ENCODE measurements around the gene ZFYVE27.
A peak's percentile ranks its signal among the peaks of the same experiment; 100 is the strongest.

Gene ZFYVE27

DNA sequence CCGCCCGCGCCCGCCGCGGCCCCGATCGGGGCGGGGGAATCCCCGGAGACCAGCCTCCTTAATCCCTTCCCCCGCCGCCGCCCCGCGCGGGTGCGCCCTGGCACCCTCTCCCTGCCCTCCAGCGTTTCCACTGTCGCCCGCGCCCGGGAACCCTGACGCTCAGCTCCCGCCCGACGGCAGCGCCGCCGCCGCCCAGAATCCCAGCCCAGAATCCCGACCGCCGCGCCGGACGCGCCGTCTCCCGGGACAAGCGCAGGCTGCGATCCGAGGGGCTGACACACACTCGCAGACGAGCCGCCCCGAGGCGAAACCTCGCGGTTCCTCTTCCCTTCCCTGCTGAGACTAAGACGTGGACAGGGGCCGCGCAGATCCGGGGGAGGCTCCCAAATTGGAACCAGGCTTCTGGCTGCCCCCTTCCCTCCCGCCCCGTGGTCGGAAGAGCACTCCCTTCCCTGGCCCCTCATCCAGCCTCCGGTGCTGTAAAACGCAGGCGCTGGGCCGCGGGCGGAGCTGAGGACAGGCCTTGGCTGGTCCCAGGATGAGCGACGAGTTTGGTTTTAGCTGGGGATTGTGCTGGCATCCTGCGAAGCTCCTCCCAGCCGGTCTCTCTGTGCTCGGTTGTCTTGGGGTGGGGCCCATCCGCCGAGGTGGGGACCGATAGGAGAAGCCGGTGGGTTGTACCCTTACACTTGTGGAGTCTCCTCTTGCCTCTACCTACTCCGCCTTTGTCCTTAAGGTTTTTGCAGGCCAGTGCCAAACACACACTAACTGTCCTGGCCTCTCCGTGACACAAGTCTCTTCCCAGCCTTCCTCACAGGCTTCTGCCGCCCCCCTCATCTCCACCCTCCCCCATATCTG, 22.3 kb upstream of the ZFYVE27 start:
- peak; percentile 85 for DNase-seq

DNA sequence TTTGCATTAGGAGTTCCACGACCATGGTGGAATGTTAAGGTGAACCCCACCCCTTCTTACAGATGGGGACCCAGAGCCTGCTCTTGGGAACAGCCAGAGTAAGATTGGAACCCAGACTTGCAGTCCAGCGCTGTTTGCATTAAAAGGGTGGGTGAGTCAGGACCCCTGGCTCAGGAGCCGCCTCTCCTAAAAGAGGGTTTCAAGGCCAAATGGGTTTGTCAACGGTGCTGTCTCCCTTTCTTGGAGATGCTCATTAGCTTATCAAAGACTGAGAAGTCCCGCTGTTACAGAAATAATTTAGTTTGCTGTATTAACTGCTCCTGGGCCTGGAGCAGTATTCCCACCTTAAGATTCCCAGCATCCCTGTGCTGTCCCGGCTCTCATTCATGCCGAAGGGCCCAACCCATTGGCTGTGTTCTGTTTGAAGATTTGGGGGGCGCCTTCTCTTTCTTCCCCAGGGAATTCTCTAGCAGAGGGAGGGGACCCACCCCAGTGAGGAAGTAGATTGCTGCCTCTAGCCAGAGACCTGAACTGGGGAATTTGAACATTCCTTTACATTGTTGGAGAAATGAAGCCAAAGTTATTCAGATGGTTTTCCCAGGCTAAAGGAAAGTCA, 21.6 kb upstream of the ZFYVE27 start:
- DNase-seq, result no peak

GRCh38 chr10:97717627-97718026, 19.3 kb upstream of the ZFYVE27 start:
- DNase-seq, result no peak

DNA sequence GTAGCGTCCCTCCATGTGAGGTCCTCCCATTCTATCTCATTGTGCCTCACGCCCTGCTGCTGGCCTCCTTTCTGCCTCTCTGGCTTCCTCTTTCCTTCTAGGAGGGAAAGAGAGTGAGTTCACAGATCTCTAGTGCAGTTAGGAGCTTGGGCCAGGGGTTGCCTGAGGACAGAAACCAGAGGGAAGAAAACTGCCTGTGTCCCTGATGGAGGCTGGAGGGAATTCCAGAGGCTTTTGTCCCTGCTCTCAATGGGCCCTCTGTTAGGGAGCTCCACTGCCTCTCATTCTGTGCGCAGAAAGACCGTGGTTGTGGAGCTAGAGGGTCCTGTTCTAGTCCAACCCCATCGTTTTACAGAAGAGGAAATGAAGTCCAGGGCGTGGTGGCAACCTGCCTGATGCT, 18.8 kb upstream of the ZFYVE27 start:
- no peak for DNase-seq

- no peak for DNase-seq
Measured at GRCh38 chr10:97718659-97719142, 18.2 kb upstream of the ZFYVE27 start.

GRCh38 chr10:97719602-97720001, 17.3 kb upstream of the ZFYVE27 start:
- no peak for DNase-seq

- DNase-seq, result no peak
Measured at GRCh38 chr10:97721871-97722780, 14.8 kb upstream of the ZFYVE27 start.

- no peak for DNase-seq
Measured at GRCh38 chr10:97723001-97723400, 13.9 kb upstream of the ZFYVE27 start.

DNA sequence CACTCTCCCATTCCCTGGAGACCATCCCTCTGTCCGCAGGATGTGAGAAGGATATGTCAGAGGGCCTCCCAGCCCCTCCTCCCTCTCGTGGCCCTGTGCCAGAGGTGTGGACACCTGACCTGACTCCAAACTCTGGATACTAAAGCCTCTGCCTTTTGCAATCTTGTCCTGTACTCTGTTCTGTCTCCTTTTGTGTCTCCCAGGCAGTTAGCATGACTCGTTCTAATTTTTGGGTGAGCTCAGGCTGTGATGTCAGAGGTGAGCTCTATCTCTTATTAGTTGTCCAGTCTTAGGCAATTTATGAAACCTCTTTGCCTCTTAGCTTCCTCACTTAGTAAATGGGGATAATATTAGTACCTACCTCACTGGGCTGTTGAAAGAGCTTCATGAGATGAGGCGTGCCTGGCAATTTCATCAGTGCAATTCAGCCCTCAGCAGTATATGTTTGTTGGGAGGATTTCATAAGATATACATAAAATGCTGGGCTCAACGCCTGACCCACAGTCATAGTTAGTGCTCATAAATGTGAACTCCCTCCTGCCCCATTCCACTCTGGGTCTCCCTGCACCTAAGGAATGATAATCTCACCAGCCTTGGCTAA, 12.5 kb upstream of the ZFYVE27 start:
- DNase-seq, result peak; percentile 48

- peak; percentile 69 for DNase-seq
Measured at GRCh38 chr10:97726636-97727178, 10.2 kb upstream of the ZFYVE27 start.

DNA sequence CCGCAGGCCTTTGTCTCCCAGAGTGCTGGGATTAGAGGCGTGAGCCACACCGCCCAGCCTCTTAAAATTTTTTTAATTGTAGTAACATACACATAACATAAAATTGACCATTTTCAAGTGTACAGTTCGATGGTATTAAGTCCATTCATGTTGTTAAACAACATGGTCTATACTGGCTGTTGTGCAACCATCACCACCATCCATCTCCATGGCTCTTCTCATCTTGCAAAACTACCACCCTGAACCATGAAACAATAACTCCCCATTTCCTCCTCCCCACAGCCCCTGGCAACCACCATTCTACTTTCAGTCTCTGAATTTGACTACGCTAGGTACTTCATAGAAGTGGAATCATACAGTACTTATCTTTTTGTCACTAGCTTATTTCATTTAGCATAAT, 7.9 kb upstream of the ZFYVE27 start:
- DNase-seq, result no peak

GRCh38 chr10:97731346-97732051, 5.4 kb upstream of the ZFYVE27 start:
- peak; percentile 72 for DNase-seq

DNA sequence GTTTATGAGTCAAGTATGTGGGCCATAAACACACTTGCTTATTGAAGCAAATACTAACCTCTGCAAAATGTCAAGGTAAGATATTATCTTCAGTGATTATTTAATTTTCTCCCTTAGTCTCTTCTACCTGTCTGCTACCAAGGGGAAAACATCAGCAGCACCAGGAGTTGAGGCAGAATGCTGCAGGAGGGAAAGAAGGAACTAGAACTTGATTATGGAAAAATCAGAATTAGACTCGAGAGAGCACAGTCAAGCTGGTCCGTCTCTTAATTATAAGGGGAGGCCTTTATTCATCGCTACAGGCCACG, 4.9 kb upstream of the ZFYVE27 start:
- no peak for DNase-seq

GRCh38 chr10:97733256-97733655, 3.7 kb upstream of the ZFYVE27 start:
- no peak for DNase-seq

DNA sequence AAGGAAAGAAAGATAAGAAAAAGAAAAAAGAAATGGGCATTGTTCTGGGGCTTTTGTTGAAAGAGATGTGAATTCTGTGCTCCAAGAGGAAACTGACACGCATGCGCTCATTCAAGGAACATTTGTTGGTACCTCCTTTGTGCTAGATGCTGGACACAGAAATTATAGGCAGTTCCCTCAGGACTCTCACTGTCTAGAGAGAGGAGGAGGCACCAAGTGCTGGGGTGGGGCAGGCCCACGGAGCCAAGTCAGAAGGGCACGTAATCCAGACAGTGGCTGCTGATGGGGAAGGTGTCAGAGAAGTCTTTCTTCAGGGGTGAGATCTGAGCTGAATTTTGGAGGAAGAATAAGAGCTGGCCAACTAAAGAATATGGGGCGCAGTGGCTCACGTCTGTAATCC, 2.9 kb upstream of the ZFYVE27 start:
- DNase-seq, result no peak

DNA sequence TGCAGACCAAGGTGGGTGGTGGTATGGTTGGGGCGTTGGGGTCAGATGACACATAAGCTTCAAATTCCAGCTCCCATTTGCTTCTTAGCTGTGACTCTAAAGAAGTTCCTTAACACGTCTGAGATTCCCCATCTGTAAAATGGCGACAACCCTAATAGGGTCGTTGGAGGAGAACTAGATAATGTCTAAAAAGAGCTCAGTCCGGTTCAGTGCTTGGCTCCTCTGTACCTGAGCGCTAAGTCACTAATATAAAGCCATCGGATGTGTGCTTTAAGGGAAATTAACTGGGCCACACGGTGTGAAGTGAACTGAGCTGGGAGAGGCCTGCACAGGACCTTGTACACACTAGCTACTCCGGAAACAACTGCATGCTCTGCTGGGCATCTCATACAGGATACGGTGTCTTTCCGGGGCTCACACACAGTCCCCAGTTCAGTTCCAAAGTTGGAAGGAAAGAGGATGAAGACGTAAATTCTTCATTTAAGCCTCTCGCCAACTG, 476 bp upstream of the ZFYVE27 start:
- DNase-seq, result no peak

DNA sequence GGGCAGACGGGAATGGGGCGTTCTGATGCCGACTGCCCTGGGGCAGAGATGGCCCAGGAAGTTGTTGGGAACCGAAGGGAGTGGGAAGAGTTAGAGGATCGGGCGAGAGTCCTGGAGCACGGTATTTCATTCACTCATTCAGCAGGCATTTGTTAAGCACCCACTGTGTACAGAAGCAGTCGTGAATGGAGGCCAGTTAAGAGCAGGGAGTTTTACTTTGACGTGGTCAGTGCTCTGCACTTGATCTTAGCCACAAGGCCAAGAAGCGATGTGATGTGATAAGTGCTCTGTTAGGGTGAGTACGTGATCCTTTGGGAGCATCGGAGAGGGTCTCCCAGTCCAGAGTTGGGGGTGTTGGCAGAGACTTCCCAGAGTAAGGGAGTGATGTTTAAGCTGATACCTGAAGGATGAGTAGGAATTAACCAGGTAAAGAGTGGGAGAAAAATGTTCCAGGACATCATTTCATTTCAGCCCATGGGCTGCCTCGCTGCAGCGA, 890 bp downstream of the ZFYVE27 start:
- DNase-seq, result no peak

DNA sequence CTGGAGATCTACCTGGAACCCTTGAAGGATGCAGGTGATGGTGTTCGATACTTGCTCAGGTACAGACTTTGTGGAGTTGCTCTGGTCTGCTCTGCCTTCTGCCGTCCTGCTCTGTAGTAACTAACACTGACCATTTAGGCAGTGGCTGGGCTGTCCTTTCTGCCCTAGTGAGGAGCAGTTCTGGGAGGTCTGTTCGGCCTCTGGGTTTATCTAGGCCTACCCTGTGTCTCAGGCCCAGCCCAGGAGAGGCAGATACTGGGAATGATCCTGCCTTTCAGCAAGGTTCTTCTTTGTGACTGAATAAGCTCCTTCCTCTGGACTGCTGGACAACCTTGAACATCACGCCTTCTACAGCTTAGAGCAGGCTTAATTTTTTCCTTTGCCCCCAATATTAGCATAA, 1.7 kb downstream of the ZFYVE27 start:
- no peak for DNase-seq

DNA sequence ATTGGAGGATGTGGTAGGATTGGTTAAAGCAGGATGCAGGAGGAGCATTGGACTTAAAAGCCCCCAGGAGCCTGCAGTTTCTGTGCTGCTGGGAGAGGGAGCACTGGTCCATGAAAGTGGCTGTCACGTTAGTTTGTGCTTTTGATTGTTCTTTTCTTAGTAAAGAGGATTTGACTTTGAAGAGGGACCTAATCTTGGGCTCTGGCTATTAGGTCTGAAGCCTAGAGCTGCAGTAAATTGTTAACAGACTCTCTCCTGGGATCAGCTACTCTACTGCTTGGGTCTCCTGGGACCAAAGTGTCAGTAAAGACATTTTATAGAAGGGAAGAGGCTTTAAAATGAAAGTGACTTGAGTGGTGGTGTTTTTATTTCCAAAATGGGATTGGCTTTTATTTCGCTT, 3.7 kb downstream of the ZFYVE27 start:
- no peak for DNase-seq

GRCh38 chr10:97743169-97743943, 6.4 kb downstream of the ZFYVE27 start:
- no peak for DNase-seq
